Activated CD4-positive, alpha-beta T cell treated with anti-CD3 and anti-CD28 coated beads, Interleukin-2, Interleukin-6, amounts not matched to agents 100 ng/mL and 50 ng/mL, durations not matched to agents 16 hours and 8 hours (primary cell): ENCODE data around the gene RTRAF.
A peak's percentile ranks its signal among the peaks of the same experiment; 100 is the strongest.

Source experiments
- DNase-seq: peaks from one replicate; pipeline ENCODE4 v3.0.0-alpha.2; 2020

RTRAF gene

DNA sequence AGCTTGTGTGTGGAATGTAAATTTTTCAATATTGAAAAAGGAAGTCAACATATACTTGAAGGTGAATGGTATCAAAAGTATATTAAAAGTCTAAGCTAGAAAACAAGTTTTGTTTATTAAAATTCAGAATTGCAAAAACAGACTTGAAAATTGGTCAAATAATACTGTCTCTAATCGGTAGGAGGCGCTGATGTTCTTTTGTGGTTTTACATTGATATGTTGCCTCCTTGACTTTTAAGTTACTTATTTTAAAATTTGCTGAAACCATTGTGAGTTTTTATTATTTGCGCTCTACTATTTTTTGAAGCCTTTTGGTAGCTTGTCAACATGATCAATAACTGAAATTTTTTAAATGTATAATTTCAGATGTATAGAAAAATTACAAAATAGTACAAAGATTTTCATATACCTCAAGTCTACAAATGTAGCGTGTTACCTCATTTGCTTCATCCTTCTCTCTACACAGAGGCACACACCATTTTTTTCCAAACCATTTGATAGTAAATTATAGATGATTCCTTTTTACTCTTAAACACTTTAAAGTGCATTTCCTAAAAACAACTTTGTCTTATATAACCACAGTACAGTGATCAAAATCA is 6.9 kb downstream of the RTRAF start:
- DNase-seq = peak; percentile 38

DNA sequence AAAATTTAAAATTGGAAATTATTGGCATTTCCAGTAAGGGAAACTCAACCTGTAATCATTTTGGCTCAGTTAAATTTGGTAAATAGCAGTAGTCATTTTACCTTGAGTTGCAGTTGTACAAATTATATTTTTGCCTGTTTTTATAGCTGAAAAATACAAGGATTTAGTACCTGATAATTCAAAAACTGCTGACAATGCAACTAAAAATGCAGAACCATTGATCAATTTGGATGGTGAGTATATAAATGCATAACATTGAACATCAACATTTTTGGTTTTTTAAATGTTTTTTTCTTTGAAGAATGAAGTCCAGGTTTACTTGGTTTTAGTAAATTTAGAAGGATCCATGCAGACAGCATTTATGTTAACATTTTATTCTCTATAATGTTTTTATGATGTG is 9.0 kb downstream of the RTRAF start:
- DNase-seq = no peak

DNA sequence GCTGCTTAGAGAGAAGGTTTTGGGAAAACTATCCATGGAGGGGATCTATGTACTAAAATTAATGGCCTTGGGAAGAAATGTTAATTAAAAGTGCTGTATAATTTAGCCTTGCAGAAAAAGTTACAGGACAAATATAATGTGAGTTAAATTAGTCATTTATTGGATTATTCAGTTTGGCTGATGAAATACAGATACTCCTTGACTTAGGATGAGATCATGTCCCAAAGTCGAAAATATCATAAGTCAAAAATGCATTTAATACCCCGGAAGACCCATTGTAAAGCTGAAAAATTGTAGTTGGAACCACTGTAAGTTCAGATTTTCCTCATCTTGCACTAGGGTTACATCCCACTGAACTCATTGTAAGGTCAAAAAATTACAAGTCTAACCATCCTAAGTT is 9.7 kb downstream of the RTRAF start:
- no peak for DNase-seq

- DNase-seq = no peak
These were observed 10.8 kb downstream of the RTRAF start for GRCh38 chr14:52000019-52000582.

- no peak for DNase-seq
These were observed 11.3 kb downstream of the RTRAF start for GRCh38 chr14:52000696-52001095.

GRCh38 chr14:52002542-52002941 is 13.2 kb downstream of the RTRAF start:
- DNase-seq = no peak

GRCh38 chr14:52003324-52003723 is 14.0 kb downstream of the RTRAF start:
- no peak for DNase-seq

- DNase-seq = no peak
These were observed 16.3 kb downstream of the RTRAF start for GRCh38 chr14:52005625-52006024.

DNA sequence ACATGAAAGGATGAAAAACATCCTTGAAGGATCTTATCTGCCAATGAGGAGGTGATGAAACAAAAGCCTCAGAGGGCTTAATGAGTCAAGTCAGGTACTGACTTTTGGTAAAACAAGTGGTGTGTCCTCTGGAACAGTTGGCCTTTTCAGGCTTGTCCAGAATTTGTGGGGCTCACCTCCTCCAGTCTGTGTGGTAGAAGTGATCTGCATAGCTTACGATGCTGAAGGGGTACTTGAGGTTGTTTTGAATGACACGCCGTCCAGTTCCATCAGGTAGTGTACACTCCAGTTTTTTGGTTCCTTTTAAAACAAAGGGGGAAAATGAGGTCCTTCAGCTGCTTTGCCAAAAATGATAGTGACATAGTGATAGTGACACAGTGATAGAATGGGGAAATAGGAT is 17.0 kb downstream of the RTRAF start:
- no peak for DNase-seq

GRCh38 chr14:52007211-52007610 is 17.9 kb downstream of the RTRAF start:
- no peak for DNase-seq

DNA sequence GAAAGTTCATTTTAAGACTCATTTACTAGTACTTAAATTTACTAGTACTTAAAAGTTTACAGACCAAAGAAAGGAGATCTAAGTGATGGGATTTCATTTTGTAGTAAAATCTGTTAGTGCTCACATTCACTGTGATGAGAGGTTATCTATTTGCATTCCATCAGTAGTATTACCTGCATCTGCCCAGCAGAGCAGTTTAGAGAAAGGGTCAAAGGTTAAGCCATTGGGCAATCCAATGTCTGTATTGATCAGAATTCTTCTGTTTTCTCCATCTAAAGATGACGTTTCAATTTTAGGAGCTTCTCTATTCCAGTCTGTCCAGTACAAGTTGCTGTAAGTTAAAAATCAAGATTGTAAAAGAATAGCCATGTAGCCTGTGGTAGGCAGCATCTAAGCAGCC is 18.3 kb downstream of the RTRAF start:
- no peak for DNase-seq

DNA sequence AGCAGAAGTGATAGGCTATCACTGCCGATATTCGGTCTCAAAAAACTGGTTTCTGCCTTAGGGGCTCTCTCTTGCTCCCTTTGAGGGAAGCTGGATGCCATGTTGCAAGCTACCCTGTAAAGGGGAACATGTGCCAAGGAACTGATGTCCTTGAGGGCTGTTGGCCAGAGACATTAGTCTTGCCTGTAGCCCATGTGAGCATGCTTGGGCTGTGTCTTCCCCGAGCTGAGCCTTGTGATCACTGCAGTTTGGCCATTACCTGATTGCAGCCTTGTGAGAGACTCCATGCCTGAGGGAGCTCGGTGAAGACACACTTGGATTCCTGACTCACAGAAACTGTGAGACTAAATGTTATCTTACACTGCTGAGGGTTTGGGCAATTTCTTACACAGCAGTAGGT is 18.8 kb downstream of the RTRAF start:
- no peak for DNase-seq

GRCh38 chr14:52010173-52010693 is 20.9 kb downstream of the RTRAF start:
- DNase-seq = no peak

DNA sequence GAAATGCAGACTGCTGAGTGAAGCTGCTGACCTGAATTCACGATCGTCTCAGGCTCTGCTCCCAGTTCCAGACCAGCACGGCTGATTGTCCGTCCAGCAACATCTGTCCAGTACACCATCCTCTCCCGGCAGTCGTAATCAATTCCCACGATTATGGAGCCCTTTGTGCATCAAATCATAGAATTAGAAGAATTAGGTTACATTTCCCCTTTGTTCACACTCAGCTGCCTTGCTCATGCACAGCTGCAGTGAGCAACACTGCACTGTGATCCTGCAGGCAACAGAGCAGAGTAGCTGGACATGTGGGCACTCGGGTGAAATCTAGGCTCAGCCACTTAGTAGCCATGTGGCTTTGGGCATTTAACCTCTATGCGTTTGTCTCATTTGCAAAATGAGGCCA is 22.2 kb downstream of the RTRAF start:
- no peak for DNase-seq

DNA sequence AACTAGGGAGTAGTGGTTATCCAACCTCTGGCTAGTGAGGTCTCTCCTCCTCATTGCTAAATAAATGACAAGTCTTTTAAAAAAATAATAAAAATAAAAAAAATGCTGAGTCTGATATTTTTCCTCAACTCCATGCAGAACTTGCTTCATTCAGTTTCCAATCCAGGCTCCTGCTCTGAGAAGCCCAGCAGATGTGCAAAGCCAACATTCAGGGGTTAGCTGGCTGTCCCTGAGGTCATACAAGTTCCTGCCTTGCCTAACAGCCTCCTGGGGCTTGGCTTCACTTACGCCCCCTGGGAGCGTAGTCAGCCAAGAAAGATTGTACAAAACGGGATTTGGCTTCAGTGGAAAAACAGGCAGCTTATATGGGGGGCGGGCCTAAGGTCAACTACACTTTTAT is 23.3 kb downstream of the RTRAF start:
- DNase-seq = no peak

DNA sequence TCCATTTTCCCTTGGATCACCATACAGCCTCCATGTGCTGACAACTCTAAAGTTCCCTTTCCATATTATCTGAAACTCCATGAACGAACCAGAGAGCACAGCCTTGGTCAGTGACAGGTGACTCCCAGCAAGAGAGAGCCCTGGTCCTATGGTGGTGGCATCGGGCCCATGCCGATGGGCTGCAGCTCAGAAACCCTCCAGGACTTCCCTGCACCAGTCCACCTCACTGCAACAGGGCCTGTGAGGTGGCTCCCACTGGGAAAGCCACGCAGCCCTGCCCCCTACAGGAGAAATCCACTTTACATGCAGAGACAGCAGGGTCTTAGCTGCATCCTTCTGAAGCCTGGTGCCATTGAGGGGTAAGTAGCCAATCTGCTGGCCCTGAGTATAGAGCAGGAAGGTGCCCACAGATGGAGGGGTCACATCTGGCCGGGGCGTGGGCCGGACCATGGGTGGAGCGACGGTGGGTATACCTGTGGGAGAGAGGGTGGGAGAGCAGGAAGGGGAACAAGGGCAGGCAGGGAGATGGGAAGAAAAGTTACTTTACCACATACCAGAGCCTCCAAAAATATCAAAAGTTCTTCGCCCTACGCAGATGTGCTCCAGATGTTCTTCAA is 24.7 kb downstream of the RTRAF start:
- no peak for DNase-seq

- no peak for DNase-seq
These were observed 25.4 kb downstream of the RTRAF start for GRCh38 chr14:52014601-52015267.

GRCh38 chr14:52015411-52016030 is 26.2 kb downstream of the RTRAF start:
- DNase-seq = no peak

- no peak for DNase-seq
These were observed 28.9 kb downstream of the RTRAF start for GRCh38 chr14:52018252-52018651.

DNA sequence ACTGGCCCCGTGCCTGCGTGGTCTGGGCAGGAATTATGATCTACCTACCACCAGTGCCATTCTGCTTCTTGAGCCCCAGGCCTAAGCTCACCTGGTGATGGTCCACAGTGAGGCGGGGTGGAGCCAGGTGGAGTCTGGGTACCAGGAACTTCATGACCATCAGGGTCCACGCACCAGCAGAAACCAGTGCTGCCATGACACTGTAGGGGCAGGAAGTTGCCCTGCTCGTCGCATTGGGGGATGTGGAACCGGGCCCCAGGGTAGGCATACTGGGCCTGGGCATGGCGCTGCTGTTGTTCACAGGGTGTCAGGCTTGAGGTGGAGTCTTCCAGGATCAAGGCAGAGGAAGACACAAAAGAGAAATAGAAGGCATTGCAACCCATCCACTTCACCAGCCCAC is 29.6 kb downstream of the RTRAF start:
- no peak for DNase-seq

DNA sequence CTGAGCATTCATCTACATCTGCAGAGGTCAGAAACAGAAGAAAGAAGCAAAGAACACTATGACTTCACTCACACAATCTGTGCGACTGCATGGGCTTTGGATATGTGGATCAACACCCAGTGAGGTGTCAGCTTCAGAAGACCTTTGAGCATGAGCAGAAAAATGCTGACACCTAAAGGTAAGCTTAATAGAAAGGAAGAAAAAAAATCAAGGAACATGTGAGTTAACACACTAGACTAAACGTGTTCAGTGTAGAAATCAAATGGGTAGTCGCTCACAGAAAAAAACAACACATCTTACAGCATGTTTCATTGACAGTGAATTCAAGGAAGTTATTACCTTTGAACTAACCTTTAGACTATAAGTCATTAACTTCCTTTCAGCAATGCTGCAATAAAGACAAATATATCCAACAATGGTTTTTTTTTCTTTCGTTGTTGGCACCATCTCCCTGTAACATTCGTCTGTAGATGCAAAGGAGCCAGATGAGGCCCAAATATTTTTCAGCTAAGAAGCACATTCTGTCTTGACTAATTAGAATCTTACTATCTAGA is 30.9 kb downstream of the RTRAF start:
- DNase-seq = no peak

GRCh38 chr14:52020866-52021717 is 31.7 kb downstream of the RTRAF start:
- DNase-seq = no peak
